A204.1 (cell line): ENCODE data around the gene SORCS1.

Experiments used
- FAIRE-seq: peaks from 2 replicates; lab custom pipeline; 2012; peaks lifted over from hg19 to GRCh38; lab: Jason Lieb, UNC

The SORCS1 gene

GRCh38 chr10:106897719-106898118, 266.8 kb downstream of the SORCS1 start:
- FAIRE-seq: no peak

DNA sequence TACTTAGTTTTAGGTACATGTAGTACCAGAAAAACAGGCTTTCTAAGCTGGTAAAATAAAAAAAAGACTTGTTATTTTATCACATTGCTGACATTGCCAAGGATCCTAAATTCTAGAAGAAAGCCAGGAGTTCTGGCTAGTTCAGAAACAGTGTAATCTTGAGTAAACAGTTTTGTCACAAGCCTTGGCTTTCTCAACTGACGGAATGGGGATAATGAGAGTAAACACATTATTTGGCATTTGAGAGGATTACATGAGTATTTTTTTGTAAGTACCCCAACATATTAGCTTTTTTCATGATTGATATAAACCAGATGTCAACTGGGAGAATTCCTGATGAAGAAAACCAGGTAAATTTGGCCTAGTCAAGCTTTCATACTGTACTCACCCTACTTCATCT, 269.8 kb downstream of the SORCS1 start:
- no peak for FAIRE-seq

- FAIRE-seq: no peak
These were observed 286.9 kb downstream of the SORCS1 start for GRCh38 chr10:106877574-106877973.

DNA sequence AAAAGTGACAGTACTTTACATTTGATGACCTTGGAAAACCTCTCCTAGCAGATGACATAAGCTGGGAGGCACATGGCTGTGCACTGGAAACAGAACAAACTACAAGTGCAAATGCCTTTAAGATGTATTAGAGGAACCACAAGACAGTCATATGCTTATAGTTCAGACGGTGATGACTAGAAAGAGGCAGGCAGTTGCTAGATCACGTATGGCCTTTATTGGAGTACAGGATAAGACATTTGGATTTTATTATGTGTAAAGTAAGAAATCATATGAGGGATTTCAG, 290.0 kb downstream of the SORCS1 start:
- no peak for FAIRE-seq

DNA sequence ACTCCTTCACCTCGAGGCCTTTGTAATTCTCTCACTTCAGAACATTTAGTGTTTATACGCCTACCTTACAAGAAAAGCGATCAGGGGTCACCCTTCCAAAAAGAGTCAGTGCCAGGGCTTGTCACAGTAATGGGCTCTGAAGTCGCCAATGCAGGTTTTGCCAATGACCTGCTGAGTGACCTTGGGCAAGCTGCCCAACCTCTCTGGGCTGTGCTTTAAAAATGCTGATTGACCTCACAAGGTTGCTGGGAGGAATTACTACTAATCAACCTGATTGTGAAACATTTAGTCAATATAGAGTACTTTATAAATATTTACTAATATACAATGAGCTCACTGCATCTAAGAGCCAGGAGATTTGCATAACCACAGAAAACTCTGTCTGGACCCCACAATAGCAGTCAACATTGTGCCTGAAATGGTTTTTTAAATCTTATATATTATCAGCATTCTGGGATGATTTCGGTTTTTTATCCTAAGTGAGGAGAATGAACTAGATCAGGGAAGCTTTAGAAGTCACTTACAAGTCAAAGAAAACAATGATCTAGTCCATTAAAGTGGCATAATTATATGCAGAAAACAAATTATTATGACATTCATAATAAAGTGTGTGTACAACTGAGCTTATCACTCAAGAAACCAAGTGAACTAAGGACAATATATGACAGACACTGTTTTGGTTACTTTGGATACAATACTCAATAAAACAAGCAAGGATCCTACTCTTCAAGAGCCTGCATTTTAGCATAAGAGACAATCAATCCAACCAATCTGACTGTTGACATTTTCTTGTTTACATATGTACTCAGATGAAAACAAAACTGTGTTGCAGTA, 290.5 kb downstream of the SORCS1 start:
- no peak for FAIRE-seq

GRCh38 chr10:106872176-106872575, 292.3 kb downstream of the SORCS1 start:
- no peak for FAIRE-seq

DNA sequence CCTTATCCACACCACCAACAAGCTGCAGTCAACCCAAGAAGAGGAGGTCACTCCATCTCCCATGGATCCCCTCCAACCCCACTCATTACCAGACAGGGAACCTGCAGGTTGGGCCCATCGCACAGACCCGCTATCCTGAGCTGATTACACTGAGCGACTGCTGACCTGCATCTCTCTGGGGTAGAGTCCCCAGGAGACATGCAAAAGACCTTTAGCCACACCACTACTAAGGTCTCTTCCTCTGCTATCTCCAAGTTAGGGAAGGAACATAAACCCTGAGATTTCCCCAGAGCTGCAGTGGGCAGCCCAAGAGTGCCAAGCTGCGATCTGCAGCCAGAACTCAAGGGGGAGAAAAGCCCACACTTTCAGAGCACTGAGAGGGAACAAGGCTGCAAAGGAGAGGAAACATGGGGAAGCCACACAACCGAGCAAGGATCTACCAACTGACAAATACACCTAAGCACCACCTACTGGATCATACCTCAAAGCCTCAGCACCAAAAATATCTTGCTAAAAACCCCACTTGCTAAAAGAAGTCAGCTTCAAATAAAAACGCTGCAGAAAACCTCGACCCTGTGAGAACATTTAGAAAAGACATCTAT, 298.2 kb downstream of the SORCS1 start:
- FAIRE-seq: no peak

GRCh38 chr10:106864031-106864430, 300.5 kb downstream of the SORCS1 start:
- no peak for FAIRE-seq

DNA sequence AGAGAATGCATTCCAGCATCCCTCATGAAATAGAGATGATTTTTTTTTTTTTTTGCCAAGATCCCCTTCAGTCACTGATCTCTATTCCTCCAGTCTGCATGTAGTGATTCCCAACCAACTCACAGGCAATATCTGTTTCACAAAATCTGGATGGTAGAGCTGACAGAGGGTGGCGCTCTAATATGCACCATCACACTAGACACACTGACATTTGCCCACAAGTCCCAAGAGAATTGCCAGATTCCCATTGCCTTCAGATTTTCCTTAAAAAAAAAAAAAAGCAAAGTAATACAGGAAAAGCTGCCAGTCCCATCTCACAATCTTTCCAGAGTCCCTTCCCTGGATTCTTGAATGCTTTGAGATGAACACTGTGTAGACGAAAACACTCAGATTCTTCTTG, 301.0 kb downstream of the SORCS1 start:
- no peak for FAIRE-seq

DNA sequence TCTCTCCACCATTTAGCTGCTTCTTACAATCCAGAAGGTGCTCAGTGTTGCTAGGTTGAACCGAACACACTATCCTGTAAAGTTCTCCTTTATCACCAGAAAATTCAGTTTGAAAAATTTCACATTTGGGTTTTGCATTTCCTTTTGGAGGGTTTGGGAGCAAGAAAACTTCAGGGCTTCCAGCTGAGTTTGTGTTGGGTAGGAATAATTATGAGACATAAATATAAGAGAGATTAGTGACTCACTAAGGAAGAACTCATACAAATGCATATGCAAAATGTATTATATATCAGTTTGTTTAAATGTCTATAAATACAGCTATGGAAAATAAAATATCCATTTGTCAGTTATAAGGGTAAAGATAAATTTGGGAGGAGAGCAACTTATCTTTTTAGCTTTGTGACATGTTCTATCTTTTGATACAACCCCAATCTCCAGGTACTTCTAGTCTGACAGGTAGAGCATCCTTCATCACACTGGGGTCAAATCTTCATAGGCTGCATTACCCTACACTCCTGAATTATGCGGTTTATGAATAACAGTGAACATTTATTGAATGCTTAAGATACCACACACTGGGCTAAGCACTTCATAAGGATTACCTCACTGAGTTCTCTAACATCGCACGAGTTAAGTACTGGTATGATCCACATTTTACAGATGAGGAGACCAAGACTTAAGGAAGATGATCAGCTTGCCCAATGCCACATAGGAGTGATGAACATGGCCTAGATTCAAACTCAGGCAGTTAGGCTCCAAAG, 304.4 kb downstream of the SORCS1 start:
- FAIRE-seq: no peak

- no peak for FAIRE-seq
These were observed 306.8 kb downstream of the SORCS1 start for GRCh38 chr10:106857728-106858127.

DNA sequence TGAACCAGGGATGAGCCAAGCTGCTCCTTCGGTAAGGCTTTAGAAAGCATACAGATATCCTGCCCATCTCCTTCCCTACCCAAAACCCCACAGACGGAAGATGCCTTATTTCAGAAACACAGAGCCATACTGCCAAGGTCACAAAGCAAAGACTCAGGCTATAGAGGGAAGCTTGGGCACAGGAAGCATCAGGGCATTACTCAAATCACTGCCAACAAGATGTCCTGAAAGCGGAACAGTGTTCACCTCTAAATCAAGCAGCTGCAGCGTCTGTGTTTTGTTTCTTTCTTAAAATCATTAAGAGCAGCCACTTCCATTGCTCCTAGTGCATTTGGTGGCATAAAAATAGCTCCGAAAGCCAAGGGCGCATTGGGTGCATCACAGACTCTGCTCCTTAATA, 307.3 kb downstream of the SORCS1 start:
- no peak for FAIRE-seq

DNA sequence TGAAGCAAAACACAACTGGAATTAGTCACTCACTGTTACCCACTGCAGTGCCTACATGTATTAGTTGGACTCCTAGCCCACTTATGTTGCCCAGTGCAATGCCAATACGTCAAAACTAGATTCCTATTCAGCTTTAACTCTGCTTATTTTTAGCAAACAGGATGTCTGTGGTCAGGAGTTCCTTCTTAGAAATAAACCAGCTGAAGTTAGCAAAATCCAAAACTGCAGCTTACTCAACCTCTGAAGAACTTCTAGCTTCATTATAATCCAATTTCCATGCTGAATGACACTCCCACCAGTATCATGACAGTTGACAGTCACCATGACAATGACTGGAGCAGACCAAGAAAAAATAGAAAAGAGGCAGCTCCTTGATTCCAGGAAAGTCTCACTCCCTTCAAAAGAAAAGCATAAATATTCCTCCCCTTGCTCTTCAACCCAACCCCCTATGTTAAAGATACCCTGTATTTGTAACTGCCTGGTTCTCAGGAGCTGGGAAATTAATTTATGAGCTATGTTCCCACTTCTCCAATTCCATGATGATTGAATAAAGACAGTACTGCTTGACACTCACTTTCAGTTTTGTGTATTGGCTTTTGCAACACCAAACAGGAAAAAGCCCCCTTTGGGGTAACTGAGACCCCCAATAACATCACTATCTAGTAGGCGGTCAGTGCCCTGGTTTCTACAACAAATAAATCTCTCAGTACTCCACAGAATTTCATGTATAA, 327.4 kb downstream of the SORCS1 start:
- no peak for FAIRE-seq

DNA sequence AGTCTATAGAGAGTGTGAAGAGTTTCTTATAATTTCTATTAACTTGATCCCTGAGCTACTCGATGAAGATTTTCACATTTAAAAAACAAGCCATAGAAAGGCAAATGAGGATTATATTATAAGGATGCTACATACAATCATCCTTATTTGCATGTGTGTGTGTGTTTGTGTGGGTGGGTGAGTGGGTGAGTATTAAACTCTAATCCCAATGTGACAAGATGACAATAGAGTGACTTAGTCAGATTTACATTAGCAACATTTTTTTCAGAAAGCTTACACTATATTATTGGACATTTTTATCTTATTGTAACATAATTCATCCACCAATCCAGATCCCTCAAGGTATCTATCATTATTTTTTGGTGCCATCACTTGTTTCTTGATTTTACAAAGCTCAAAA, 331.7 kb downstream of the SORCS1 start:
- no peak for FAIRE-seq

DNA sequence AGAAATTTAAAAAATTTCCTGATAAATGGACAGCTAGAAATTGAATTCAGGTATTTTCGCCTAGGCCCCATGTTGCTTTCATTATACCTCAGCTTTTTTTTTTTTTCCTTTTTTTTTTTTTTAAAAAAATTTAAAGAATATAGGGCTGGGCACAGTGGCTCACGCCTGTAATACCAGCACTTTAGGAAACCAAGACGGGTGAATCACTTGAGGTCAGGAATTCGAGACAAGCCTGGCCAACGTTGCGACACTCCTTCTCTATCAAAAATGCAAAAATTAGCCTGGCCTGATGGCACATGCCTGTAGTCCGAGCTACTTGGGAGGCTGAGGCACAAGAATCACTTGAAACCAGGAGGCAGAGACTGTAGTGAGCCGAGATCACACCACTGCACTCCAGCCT, 334.0 kb downstream of the SORCS1 start:
- no peak for FAIRE-seq

GRCh38 chr10:106830006-106830405, 334.5 kb downstream of the SORCS1 start:
- FAIRE-seq: no peak

- no peak for FAIRE-seq
These were observed 337.8 kb downstream of the SORCS1 start for GRCh38 chr10:106826716-106827115.

- FAIRE-seq: no peak
These were observed 338.7 kb downstream of the SORCS1 start for GRCh38 chr10:106825576-106826364.

DNA sequence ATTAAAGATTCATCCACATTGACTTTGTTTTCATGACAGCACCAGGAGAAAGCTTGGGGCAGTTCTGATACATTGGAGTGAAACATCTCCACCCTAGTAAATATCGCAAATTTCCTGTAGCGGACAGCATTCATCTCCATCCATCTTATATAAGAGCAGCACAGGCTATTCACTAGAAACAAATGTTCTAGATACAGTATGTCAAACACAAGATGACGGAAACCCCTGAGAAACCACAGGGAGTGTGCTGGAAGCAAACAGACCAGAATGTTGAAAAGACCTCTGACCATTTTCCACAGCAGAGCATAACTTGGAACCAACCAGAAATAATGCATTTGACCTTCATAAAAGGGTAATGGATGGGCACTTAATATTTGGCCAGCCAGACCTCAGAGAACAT, 343.9 kb downstream of the SORCS1 start:
- no peak for FAIRE-seq

DNA sequence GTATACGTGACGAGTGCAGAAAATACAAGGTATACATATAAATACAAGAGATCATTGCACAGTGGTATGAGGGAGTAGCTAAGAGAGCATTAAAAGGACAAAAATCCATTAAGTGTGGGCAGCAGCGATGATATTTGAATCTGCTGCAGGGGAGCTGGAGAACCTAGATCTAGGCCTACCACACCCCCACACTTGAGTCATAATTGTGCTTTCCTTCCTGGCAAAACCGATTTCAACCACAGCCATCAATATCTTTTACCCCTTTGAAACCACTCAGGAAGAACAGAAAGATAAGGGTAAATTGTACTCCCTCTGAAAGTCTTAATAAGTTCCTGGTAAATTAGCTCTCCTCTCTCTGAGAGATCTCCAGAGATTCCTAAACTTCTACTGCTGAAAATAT, 345.0 kb downstream of the SORCS1 start:
- no peak for FAIRE-seq

DNA sequence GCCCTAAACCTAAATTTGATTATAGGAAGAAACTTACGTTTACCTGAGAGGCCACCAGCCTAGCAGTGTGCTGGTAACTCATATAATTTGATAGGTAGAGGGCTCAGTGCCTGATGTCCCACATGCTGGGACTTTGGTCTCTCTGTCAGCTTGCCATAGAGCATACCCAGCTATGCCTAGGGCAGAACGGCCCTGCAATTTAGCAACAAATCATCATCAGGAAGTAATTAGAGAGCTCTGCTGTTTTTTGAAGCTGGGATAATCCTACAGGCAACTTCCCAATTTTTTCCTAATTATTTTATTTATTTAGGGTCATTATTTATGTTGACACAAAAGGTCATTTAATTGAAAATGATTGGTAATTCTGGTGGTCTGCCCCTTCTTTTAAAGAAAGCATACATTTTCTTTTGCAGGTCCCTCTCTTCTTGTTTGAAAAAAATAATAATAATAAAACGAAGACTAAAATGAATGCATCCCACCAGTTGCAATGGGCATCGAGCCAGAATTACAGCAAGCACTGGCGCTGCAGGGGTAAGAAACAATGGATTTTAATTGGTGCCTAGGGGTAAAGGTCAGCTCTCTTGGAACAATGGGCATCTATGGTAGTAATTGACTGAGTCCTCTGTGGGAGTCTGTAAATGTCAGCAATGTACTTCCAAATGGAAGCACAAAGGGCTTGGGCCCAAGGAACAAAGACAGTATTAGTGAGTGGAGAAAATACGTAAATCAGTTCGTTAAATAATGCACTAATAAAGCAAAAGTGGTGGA, 348.0 kb downstream of the SORCS1 start:
- FAIRE-seq: no peak
